WERI-Rb-1 (cell line): ENCODE results near the gene CFAP99.

Experiments
- DNase-seq: peaks from one replicate; pipeline ENCODE4 v3.0.0-alpha.2; 2020
- H3K27ac ChIP-seq: fragments of 250-450 bp; sonication (Bioruptor Pico); 2 replicates; pipeline ENCODE4 v1.5.1; 2020; ENCODE audit warnings: mild to moderate bottlenecking, moderate library complexity
- H3K27me3 ChIP-seq: fragments of 250-450 bp; sonication (Bioruptor Pico); 2 replicates; pipeline ENCODE4 v1.5.1; 2021; ENCODE audit warnings: mild to moderate bottlenecking, low read depth, moderate library complexity; ENCODE audit not compliant: insufficient read depth, severe bottlenecking
- H3K36me3 ChIP-seq: fragments of 250-450 bp; sonication (Bioruptor Pico); 2 replicates; pipeline ENCODE4 v1.5.1; 2020; ENCODE audit warnings: mild to moderate bottlenecking, moderate library complexity
- H3K4me3 ChIP-seq: 2 replicates; pipeline ENCODE4 v1.5.1; 2011; ENCODE audit warnings: low read depth, mild to moderate bottlenecking, control low read depth, low read length
- H3K9me3 ChIP-seq: fragments of 250-450 bp; sonication (Bioruptor Pico); 2 replicates; pipeline ENCODE4 v1.5.1; 2021; ENCODE audit warnings: mild to moderate bottlenecking, moderate library complexity; ENCODE audit not compliant: severe bottlenecking
- TF ChIP-seq, protein P1 (sequence below): IDR thresholded peaks from 2 replicates; pipeline ENCODE4 v1.5.1; 2011; ENCODE audit warnings: low read depth, mild to moderate bottlenecking, control low read depth, inconsistent platforms, low read length

Gene CFAP99

DNA sequence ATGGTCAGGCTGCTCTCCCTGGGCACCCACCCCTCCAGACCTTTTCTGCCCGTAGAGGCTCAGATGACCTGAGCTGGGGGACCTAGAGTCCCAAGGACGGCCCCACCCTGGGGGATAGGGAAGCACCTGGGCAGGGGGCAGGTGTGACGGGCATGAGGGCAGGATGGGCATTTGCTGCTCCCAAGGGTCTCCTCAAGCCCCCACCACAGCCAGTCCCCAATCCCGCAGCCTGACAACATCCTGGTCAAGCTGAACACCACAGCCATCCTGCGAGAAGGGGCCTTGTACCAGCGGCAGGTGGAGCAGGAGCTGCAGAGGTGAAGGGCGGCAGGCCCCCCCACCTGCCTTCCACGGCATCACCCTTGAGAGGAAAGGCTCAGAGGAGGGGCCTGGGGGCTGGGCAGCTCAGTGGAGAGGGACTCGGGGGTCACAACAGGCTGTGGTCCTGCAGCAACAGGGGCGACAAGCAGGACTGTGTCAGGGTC, 32.3 kb downstream of the CFAP99 start:
- Histone ChIP-seq H3K9me3 (no peaks in the 10 kb centered on the region), H3K36me3 (no peaks in the 10 kb centered on the region), H3K27ac (no peak overlapping the region), H3K27me3 (no peaks in the 10 kb centered on the region), H3K4me3 (no peak overlapping the region)
- no peak for DNase-seq
- TF ChIP-seq, protein P1, sequence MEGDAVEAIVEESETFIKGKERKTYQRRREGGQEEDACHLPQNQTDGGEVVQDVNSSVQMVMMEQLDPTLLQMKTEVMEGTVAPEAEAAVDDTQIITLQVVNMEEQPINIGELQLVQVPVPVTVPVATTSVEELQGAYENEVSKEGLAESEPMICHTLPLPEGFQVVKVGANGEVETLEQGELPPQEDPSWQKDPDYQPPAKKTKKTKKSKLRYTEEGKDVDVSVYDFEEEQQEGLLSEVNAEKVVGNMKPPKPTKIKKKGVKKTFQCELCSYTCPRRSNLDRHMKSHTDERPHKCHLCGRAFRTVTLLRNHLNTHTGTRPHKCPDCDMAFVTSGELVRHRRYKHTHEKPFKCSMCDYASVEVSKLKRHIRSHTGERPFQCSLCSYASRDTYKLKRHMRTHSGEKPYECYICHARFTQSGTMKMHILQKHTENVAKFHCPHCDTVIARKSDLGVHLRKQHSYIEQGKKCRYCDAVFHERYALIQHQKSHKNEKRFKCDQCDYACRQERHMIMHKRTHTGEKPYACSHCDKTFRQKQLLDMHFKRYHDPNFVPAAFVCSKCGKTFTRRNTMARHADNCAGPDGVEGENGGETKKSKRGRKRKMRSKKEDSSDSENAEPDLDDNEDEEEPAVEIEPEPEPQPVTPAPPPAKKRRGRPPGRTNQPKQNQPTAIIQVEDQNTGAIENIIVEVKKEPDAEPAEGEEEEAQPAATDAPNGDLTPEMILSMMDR, result no peak

DNA sequence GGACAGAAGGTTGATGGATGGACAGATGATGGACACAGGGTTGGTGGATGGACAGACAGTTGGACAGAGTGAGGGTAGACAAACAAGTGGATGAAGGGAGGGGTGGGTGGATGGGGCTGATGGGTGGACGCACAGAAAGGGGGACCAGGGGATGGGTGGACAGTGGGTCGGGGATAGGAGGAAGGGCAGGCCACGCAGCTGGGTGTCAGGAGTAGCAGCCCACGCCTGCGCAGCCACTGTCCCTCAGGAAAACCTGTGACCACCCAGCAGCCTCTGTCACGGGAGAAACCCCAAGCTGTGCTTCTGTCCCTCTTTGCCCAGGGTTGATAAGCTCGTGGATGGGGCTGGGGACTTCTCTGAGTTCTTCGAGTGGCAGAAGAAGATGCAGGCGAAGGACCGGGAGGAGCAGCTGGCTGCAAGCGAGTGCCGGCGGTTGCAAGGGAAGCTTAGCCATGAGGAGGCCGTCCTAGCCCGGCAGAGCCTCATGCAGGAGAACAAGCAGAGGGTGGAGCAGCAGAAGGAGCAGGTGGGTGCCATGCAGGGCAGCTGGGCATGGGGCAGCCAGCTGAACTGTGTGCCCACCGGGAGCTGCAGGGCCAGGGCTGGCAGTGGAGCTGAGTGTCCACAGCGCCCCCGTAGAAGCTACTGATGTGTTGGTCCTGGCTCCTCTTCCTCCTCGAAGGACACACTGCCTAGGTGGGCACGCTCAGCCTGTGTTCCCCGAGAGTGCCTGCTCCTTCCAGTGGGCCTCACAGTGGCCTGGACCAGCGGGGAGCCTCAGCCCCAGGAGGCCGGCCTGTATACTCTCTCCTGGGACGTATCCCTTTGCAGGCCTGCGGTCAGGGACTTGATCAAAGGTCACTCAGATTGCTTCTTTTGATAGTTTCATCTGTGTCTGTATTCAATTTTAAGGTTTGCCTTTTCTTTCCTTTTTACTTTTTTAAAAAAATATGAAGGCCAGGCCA, 33.3 kb downstream of the CFAP99 start:
- H3K4me3 ChIP-seq, result no peak overlapping the region
- TF ChIP-seq, protein P1, result no peak

DNA sequence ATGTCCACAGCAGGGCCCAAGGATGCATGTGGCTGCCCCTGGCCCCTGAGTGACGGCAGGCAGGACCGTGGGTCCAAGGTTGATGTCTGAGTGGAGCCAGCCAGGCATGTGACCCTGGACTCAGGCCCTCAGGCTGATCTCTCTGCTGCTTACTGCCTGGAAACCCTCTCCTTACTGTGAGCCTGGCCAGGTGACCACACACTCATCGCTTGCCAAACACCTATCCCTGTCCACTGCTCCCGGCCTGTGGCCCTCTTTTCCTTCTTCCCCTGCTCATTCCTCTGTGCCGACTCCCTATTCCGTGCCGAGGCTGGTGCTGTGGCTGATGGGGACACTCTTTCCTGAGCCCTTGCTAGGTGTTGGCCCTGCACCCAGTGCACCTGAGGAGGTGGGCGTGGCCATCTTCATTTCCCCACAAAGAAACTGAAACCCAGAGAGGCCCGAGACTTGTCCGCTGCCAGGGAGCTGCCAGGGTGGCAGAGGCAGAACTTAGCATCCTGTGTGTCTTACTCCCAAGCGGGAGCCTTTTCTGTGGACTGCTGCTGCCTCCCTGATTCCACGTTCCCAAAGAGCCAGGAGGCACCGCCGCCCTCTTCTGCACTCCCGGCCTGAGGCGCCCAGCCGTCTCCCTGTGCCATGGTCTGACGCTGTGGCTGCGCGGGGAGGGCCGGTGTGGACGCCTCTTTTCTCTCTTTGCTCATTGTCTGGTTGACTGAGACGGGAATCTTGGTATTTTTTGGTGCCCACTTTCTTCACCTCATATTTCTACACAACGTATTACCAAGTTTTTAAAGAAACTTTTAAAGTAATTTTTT, 38.9 kb downstream of the CFAP99 start:
- Histone ChIP-seq H3K27ac (no peak overlapping the region), H3K9me3 (no peaks in the 10 kb centered on the region), H3K36me3 (no peaks in the 10 kb centered on the region), H3K4me3 (no peak overlapping the region), H3K27me3 (no peaks in the 10 kb centered on the region)
- DNase-seq, result no peak
- TF ChIP-seq, protein P1, result no peak

More for the DNA sequence above, 33.3 kb downstream of the CFAP99 start:
- Histone ChIP-seq H3K9me3 (no peaks in the 10 kb centered on the region), H3K36me3 (no peaks in the 10 kb centered on the region), H3K27ac (no peak overlapping the region), H3K27me3 (no peaks in the 10 kb centered on the region)
- DNase-seq, result no peak

DNA sequence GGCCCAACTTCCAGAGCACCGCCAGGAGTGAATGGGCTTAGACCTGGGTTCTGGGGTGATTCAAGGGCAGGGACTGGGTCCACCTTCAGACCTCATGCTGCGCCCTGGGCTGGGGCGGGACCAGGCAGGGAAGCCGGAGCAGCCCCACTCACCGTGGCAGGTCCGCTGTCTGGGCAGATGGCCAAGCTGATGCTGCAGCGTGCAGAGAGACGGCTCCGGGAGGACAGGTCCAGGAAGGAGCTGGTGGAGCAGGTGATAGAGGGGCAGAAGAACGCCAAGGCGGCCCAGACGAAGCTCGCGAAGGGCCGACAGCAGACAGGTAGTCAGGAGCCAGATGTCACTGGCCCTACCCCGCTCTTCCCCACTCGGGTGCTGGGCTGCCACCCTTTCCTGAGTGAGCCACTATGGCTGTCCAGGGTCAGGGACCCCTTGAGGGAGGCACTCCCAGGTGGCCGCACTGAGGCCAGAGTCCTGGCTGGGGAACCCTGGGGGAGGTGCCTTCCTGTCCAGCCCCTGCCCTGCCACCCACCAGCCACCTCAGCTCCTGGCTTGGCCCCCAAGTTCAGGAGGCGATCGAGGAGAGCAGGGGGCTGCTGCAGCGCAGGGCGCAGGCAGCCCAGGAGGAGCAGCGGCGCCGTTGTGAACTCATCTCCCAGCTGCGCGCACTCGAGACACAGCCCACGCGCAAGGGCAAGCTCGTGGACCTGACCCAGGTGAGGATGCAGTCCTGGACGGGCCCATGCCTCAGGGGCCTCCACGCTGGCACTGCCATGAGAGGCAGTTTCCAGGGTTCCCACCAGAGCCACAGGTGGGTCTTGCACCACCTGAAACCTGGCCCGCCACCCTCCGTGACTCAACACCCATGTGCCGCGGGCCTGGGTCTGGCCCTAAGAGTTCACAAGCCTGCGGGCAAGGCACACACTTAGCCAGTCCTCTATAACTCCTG, 40.1 kb downstream of the CFAP99 start:
- no peaks in the 10 kb centered on the region for H3K36me3 ChIP-seq
- H3K27me3 ChIP-seq, result no peaks in the 10 kb centered on the region
- TF ChIP-seq, protein P1, result no peak
- H3K4me3 ChIP-seq, result no peak overlapping the region
- no peak for DNase-seq
- no peak overlapping the region for H3K27ac ChIP-seq
- no peaks in the 10 kb centered on the region for H3K9me3 ChIP-seq
